ENCODE measurements around the gene MED31. TPM values are rescaled to one million over a fixed set of nuclear protein-coding genes. Genes with fewer than 3 reads are reported as not detected.

Gene MED31
- total RNA-seq, 1 experiment from 2014 or later, result 41.4 TPM

DNA sequence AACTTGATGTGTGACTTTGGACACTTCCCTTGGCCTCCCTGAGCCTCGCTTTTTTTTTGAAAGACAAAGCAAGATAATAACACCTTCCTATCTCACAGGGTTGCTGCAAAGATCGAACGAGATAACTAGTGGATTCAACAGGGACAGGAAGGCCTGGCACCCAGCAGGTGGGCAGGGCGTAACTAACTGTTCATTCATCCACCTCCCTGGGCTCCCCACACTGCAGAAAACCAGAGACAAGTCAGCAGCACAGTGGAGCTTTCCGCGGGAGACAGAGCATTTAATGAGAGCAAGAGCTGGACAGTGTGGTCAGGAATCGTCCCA lies 33.0 kb upstream of the MED31 start:
- POLR2A ChIA-PET (ENCODE audit: unreplicated experiment), result no interaction called here
- no peak overlapping the region for H3K4me3 ChIP-seq
- peak in 1 of 2 experiments; percentile 5 for DNase-seq
- intact Hi-C loops (cut with micrococcal nuclease; ENCODE audit: unreplicated experiment), result no loop called here
- no peaks in the 10 kb centered on the region for H3K79me2 ChIP-seq (ENCODE audit: low read depth)
- H3K27me3 ChIP-seq (ENCODE audit: insufficient read depth, low read depth), result no peaks in the 10 kb centered on the region
- no peaks in the 10 kb centered on the region for H4K20me1 ChIP-seq (ENCODE audit: insufficient read depth)
- H3F3A ChIP-seq (ENCODE audit: insufficient read depth, low read depth), result no peaks in the 10 kb centered on the region
- no peaks in the 10 kb centered on the region for H3K9me2 ChIP-seq (ENCODE audit: insufficient read depth)
- H2AFZ ChIP-seq, result no peak overlapping the region
- H3K4me2 ChIP-seq, result no peak overlapping the region
- H3K9me3 ChIP-seq (ENCODE audit: insufficient read depth, low read depth), result no peaks in the 10 kb centered on the region
- CTCF ChIA-PET, result no interaction called here
- BruUV-seq (replicated peaks), result no TSS peak
- no peaks in the 10 kb centered on the region for H3K4me1 ChIP-seq (replicated peaks; ENCODE audit: insufficient read depth)
- H3K36me3 ChIP-seq (ENCODE audit: low read depth), result no peaks in the 10 kb centered on the region
- TF ChIP-seq, protein P1, sequence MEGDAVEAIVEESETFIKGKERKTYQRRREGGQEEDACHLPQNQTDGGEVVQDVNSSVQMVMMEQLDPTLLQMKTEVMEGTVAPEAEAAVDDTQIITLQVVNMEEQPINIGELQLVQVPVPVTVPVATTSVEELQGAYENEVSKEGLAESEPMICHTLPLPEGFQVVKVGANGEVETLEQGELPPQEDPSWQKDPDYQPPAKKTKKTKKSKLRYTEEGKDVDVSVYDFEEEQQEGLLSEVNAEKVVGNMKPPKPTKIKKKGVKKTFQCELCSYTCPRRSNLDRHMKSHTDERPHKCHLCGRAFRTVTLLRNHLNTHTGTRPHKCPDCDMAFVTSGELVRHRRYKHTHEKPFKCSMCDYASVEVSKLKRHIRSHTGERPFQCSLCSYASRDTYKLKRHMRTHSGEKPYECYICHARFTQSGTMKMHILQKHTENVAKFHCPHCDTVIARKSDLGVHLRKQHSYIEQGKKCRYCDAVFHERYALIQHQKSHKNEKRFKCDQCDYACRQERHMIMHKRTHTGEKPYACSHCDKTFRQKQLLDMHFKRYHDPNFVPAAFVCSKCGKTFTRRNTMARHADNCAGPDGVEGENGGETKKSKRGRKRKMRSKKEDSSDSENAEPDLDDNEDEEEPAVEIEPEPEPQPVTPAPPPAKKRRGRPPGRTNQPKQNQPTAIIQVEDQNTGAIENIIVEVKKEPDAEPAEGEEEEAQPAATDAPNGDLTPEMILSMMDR (conservative IDR thresholded peaks at IDR 0.05), result no peak
- TF ChIP-seq EZH2 (IDR thresholded peaks at IDR 0.05; ENCODE audit: low read depth), result no peak
- no peak overlapping the region for H3K27ac ChIP-seq

DNA sequence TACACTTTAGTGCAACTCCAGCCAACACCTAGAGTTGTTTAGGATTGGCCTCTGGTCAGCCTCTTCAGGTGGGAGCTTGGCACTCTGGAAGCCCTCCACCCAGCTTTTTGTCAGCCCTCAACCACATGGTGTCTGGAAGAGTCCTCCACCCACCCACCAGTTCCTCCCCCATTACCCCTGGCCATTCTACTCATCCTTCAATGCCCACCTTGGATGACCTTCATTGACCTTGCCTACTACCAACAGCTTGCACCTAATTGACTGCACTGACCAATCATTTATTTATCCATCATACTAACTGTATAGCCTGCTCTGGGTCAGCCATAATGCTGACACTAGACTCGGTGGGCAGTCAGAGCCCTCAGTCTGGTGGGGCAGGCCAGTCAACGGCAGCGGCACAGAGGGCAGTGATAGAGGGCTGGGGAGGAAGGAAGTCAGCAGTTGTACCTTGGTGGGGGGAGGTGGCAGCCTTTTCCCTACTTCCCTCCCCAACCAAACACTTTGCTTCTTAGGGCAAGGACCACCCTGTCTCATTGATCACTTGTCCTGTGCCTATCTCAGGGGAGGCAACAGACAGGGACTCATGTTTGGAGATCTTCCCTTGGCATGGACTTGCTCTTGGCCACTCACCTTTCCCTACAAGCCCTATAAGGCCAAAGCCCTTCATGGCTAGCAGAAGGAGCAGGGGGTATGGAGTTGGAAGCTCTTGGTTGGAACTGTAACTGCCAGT lies 32.5 kb upstream of the MED31 start:
- no peak overlapping the region for H3K4me3 ChIP-seq
- no TSS peak for BruUV-seq (replicated peaks)
- no peaks in the 10 kb centered on the region for H3F3A ChIP-seq (ENCODE audit: insufficient read depth, low read depth)
- no peaks in the 10 kb centered on the region for H3K27me3 ChIP-seq (ENCODE audit: insufficient read depth, low read depth)
- H3K9me2 ChIP-seq (ENCODE audit: insufficient read depth), result no peaks in the 10 kb centered on the region
- no peak overlapping the region for H2AFZ ChIP-seq
- no peak overlapping the region for H3K4me2 ChIP-seq
- ChIA-PET CTCF (no interaction called here), POLR2A (ENCODE audit: unreplicated experiment) (no interaction called here)
- H3K9me3 ChIP-seq (ENCODE audit: insufficient read depth, low read depth), result no peaks in the 10 kb centered on the region
- H3K79me2 ChIP-seq (ENCODE audit: low read depth), result no peaks in the 10 kb centered on the region
- TF ChIP-seq EZH2 (IDR thresholded peaks at IDR 0.05; ENCODE audit: low read depth), result no peak
- TF ChIP-seq, protein P1 (conservative IDR thresholded peaks at IDR 0.05), result no peak
- no peaks in the 10 kb centered on the region for H3K36me3 ChIP-seq (ENCODE audit: low read depth)
- no peaks in the 10 kb centered on the region for H4K20me1 ChIP-seq (ENCODE audit: insufficient read depth)
- no peaks in the 10 kb centered on the region for H3K4me1 ChIP-seq (replicated peaks; ENCODE audit: insufficient read depth)
- peak in 1 of 2 experiments; percentile 31 for DNase-seq
- intact Hi-C loops (cut with micrococcal nuclease; ENCODE audit: unreplicated experiment), result no loop called here
- no peak overlapping the region for H3K27ac ChIP-seq

DNA sequence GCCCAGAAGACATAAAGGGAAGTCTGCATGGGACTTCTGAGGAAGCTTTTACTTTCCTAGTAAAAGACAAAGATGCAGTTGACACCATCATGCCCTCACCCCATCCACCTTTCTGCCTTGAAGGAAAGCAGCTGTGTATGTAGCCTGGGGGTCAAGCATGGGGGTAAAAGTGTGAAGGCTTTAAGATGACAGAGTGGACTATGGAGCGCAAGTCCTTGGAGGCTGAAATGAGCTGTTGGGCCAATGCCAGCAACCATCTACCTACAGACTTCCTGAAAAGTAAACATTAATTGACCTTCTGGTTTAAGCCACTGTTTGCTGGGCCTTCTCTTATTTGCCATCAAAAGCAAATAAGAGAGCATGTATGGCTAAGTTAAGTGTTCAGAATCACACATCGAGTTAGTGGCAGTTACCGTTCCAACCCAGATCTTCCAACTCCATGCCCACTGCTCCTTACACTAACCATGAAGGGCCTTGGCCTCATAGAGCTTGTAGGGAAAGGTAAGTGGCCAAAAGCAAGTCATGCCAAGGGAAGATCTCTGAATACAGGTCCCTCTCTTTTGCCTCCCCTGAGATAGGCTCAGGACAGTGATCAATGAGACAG lies 31.8 kb upstream of the MED31 start:
- Histone ChIP-seq H3K27ac (no peak overlapping the region), H2AFZ (no peak overlapping the region), H3K27me3 (ENCODE audit: insufficient read depth, low read depth) (no peaks in the 10 kb centered on the region), H3K9me2 (ENCODE audit: insufficient read depth) (no peaks in the 10 kb centered on the region), H3K4me3 (no peak overlapping the region), H4K20me1 (ENCODE audit: insufficient read depth) (no peaks in the 10 kb centered on the region), H3K79me2 (ENCODE audit: low read depth) (no peaks in the 10 kb centered on the region), H3K9me3 (ENCODE audit: insufficient read depth, low read depth) (no peaks in the 10 kb centered on the region), H3F3A (ENCODE audit: insufficient read depth, low read depth) (no peaks in the 10 kb centered on the region), H3K4me2 (no peak overlapping the region), H3K4me1 (replicated peaks; ENCODE audit: insufficient read depth) (no peaks in the 10 kb centered on the region), H3K36me3 (ENCODE audit: low read depth) (no peaks in the 10 kb centered on the region)
- ChIA-PET CTCF (no interaction called here), POLR2A (ENCODE audit: unreplicated experiment) (no interaction called here)
- no peak for TF ChIP-seq EZH2 (IDR thresholded peaks at IDR 0.05; ENCODE audit: low read depth)
- TF ChIP-seq, protein P1 (conservative IDR thresholded peaks at IDR 0.05), result no peak
- peak in 1 of 2 experiments; percentile 31 for DNase-seq
- no TSS peak for BruUV-seq (replicated peaks)
- intact Hi-C loops (cut with micrococcal nuclease; ENCODE audit: unreplicated experiment), result no loop called here

Data from PC-9 (cell line).